Measurements from ENCODE around the gene ABCG1. TPM values are rescaled to one million over a fixed set of nuclear protein-coding genes. Genes with fewer than 3 reads are reported as not detected.

The ABCG1 gene
- total and polyA plus RNA-seq, 2 donors (not counting 3 experiments of a cell fraction or from before 2014, with no cell fraction given) = 6.7 to 19.6 TPM

GRCh38 chr21:42289926-42290325 is 71.0 kb downstream of the ABCG1 start:
- ChIA-PET POLR2A (no interaction called here), CTCF (interaction anchor here (1.0 to 2.6 kb wide), 3 partner anchors 20 to 31 kb away, joined by 3 to 14 read pairs (median 4); no protein-coding TSS in a partner anchor)
- H3K27me3 ChIP-seq (ENCODE audit: control insufficient read depth in 2 of 2, insufficient read depth in 2 of 2, low read length in 2 of 2) = no peaks in the 10 kb centered on the region
- no peak overlapping the region for H3K4me2 ChIP-seq (ENCODE audit: insufficient read depth, low read length)
- H3K27ac ChIP-seq (ENCODE audit: insufficient read depth, low read depth, low read length) = no peak overlapping the region
- intact Hi-C loops (cut with micrococcal nuclease) = no loop called here
- no peaks in the 10 kb centered on the region for H3K36me3 ChIP-seq (ENCODE audit: control insufficient read depth in 2 of 2, extremely low read depth in 1 of 2, insufficient read depth in 2 of 2, low read length in 2 of 2)
- no peaks in the 10 kb centered on the region for H3K79me2 ChIP-seq (ENCODE audit: control insufficient read depth, insufficient read depth, low read length)
- no peak overlapping the region for H3K9ac ChIP-seq (replicated peaks; ENCODE audit: extremely low read depth, insufficient read depth, low read length)
- TF ChIP-seq GATA2 (IDR thresholded peaks at IDR 0.05; ENCODE audit: insufficient read depth, insufficient read length, low read depth, low read length) (no peak), FOS (IDR thresholded peaks at IDR 0.05; ENCODE audit: borderline replicate concordance, insufficient read depth, low read length) (no peak), EZH2 (IDR thresholded peaks at IDR 0.05; ENCODE audit: borderline replicate concordance, low read depth, low read length, severe bottlenecking) (no peak), POLR2A (IDR thresholded peaks at IDR 0.05; ENCODE audit: low read depth, low read length) (no peak), POLR2AphosphoS5 (IDR thresholded peaks at IDR 0.05; ENCODE audit: insufficient read depth, low read depth, low read length) (no peak), CTCF (IDR thresholded peaks at IDR 0.05; ENCODE audit: extremely low read depth in 1 of 2, insufficient read depth in 1 of 2, low read depth in 1 of 2, low read length in 2 of 2) (no peak), JUN (IDR thresholded peaks at IDR 0.05; ENCODE audit: borderline replicate concordance, insufficient read depth, insufficient read length, low read depth) (no peak), MAX (IDR thresholded peaks at IDR 0.05; ENCODE audit: insufficient read depth, insufficient read length) (no peak), MYC (IDR thresholded peaks at IDR 0.05; ENCODE audit: low read depth, low read length) (no peak)
- H3K4me3 ChIP-seq (replicated peaks in 1 of 3; ENCODE audit: insufficient read depth in 1 of 3, low read depth in 1 of 3, low read length in 3 of 3) = no peak overlapping the region
- H3K9me1 ChIP-seq (replicated peaks; ENCODE audit: control insufficient read depth, extremely low read depth, insufficient read depth, low read length) = no peaks in the 10 kb centered on the region
- no peaks in the 10 kb centered on the region for H3K9me3 ChIP-seq (replicated peaks; ENCODE audit: control insufficient read depth, insufficient read depth, low read length)
- no peak overlapping the region for H2AFZ ChIP-seq (ENCODE audit: low read depth, low read length)
- FAIRE-seq (no peak), DNase-seq (ENCODE audit: low read depth, low spot score) (no peak)
- no TSS peak for BruUV-seq (replicated peaks)
- H4K20me1 ChIP-seq (replicated peaks; ENCODE audit: control insufficient read depth, extremely low read depth, insufficient read depth, low read length) = no peaks in the 10 kb centered on the region
- H3K4me1 ChIP-seq (ENCODE audit: control insufficient read depth, extremely low read depth, insufficient read depth, low read length) = no peaks in the 10 kb centered on the region
- dilution Hi-C loops (cut with MboI; ENCODE audit: extremely low pct_ligation_motif_present, low sequenced_read_pairs) = no loop called here

All from endothelial cell of umbilical vein (primary cell).